HCEC 1CT (cell line): ENCODE measurements around the gene ADD3.
"Not testable (repeated sequence)": the region's sequence is repeated elsewhere in the genome, so short reads cannot be mapped to it uniquely, and the experiment has no call there.

ENCODE experiments used
- DNase-seq: peaks from one replicate; pipeline ENCODE4 v3.0.0-alpha.2; 2017

ADD3 gene

GRCh38 chr10:109978481-109978880 lies 29.3 kb upstream of the ADD3 start:
- DNase-seq, result peak; percentile 67

DNA sequence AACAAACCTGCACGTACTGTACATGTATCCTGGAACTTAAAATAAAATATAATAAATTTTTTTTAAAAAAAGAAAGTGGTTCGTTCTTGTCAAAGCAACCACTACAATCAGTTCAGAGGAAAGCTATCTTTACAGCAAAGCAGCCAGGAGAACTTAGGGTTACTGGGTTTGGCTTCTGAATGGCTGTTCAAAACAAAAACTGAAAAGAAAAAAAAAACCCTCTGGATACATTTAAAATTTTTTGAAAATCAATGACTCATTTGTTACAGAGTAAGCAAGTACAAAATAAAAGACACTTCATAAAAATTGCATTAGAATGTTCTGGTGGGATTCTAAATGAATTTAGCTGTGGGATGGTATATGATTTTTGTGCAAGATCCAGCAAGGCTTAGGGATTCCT lies 28.6 kb upstream of the ADD3 start:
- no peak for DNase-seq

DNA sequence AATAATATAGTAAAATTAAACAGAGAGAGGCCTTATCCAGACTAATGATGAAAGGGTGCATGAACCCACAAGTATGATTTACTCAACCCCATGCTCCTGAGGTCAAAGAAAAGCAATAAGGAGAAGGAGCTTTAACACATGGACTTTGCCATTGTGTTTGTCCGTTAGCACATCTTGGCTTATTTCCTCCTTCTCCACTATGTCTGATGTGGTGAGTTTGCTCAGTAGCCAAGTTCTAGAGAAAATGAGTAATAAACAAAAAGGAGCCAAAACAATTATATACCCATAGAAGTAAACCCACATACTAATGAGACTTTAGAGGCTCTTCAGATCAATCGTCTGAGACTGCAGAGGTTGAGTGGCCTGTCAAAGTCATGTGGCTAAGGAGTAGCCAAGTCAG lies 26.1 kb upstream of the ADD3 start:
- DNase-seq, result no peak

DNA sequence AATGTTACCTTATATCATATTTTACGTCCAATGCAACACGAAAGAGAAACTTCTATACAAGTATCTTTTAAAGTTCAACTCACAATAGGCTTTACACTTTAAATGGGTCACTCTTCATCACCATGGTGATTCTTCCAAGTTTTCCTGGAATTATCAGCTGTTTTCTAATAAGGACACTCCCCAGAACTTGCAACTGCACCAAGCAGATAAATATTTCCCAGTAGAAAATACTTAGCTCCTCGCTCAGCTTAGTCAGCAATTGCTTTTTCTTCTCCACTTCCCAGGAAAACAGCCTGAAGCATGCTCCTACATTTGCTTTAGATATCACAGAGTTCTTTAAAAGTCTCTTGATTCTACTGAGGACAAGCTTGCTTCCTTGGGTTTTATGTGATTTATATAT lies 25.7 kb upstream of the ADD3 start:
- DNase-seq, result no peak

DNA sequence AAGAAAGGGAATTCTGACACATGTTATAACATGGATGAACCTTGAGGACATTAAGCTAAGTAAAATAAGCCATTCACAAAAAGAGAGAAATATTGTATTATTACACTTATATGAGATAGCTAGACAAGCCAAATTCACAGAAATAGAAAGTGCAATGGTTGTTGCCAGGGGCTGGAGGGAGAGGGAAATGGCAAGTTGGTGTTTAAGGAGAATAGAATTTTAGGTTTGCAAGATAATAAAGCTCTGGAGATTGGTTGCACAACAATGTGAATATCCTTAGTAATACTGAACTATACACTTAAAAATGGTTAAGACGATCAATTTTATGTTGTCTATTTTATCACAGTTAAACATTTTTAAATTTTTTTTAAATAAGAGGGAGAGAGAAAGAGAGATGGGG lies 25.0 kb upstream of the ADD3 start:
- DNase-seq, result no peak

DNA sequence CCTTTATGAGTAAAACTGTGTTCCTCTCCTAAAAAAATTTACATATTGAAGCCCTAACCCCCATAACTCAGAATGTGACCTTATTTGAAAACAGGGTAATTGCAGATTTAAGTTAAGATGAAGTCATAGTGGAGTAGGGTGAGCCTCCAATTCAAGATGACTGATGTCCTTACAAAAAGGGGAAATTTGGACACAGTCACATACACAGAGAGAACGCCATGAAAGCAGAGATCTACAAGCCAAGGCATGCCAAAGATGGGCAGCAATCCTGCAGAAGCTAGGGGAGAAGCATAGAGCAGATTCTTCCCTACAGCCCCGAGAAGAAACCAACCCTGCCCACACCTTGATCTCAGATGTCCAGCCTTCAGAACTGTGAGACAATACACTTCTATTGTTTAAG lies 23.8 kb upstream of the ADD3 start:
- no peak for DNase-seq

DNA sequence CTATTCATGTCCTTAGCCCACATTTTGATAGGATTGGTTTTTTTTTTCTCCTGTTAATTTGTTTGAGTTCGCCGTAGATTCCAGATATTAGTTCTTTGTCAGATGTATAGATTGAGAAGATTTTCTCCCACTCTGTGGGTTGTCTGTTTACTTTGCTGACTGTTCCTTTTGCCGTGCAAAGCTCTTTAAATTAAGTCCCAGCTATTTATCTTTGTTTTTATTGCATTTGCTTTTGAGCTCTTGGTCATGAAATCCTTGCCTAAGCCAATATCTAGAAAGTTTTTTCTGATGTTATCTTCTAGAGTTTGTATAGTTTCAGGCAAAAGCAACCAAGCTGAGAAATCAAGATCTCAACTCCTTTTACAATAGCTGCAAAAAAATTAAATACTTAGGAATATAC lies 22.0 kb upstream of the ADD3 start:
- not testable (repeated sequence) for DNase-seq

DNA sequence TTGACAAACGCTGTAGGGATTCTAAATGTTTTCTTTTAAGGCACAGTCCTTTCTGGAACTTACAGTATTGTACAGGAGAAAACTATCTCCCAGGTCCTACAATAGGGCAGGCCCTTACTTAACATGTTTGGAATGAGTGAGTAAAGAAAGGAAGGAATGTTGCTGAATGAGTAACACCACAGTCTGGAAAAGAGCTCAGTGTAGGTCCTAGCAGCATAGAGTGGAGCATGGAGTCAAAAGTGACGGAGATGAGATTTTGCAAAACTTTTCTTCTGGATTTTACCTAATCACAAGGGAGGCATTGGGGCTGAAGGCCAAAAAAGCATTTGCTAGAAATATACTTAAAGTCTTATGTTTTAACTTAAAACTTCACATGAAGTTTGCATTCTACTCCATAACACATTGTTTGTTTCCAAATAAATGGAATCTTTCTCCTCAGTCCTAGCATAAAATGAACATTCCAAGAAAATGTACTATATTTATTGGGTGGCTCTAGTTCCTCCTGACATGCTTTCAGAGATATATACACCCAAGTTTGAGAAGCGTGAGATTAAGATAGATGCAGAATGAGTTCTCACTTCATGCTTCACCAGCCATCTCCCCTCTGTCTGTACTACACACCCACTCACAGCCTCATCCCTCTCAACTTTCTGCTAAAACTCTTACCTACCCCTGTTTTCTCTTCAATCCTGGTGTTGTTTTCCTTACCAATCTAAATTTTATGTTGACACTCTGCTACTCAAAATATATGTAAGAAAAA lies 20.2 kb upstream of the ADD3 start:
- DNase-seq, result peak; percentile 66

DNA sequence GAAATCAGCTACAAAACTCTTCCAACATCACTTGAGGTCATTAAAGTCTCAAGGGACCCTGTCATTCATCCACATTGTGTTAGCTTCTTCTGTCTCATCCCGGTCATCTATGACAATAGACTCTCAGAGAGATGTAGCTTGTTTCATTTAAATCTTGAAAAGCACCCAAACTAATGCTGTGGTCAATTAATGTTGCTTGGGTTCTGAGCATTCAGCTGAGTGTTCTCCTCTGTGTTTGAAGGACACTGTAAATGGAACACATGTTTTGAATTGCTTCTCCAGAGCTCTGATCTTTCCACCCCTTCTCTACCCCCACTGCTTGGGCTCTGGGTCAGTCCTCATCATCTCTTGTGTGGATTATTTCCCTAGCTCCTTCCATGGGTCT lies 19.6 kb upstream of the ADD3 start:
- DNase-seq, result no peak

DNA sequence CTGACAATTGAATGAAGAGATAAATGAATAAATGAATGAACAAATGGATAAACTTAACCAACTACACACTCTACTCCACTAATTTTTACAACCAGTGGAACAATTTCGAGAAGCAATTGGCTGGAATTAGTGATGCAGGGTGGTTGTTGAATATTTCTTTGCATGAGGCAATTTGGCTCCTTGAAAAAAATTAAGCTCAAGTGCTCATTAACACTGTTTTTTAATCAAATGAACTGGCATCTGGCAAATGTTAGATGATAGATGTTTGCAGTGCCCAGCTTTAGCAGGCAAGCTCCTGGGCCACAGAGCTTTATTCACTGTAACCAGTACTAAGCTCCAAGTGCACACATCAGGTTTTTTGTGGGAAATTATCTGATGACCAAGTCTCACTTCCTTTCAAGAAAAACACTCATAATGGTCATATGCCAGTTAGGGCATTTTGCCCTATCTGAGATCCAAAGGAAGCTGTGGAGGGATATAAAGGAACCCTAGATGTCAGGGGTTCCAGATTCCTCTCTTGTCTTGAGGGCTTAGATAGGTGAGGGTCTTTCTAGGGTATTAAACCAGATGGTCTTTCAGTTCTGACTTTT lies 16.4 kb upstream of the ADD3 start:
- no peak for DNase-seq

GRCh38 chr10:109992485-109992884 lies 15.3 kb upstream of the ADD3 start:
- DNase-seq, result no peak

GRCh38 chr10:109993551-109994330 lies 14.0 kb upstream of the ADD3 start:
- DNase-seq, result no peak

DNA sequence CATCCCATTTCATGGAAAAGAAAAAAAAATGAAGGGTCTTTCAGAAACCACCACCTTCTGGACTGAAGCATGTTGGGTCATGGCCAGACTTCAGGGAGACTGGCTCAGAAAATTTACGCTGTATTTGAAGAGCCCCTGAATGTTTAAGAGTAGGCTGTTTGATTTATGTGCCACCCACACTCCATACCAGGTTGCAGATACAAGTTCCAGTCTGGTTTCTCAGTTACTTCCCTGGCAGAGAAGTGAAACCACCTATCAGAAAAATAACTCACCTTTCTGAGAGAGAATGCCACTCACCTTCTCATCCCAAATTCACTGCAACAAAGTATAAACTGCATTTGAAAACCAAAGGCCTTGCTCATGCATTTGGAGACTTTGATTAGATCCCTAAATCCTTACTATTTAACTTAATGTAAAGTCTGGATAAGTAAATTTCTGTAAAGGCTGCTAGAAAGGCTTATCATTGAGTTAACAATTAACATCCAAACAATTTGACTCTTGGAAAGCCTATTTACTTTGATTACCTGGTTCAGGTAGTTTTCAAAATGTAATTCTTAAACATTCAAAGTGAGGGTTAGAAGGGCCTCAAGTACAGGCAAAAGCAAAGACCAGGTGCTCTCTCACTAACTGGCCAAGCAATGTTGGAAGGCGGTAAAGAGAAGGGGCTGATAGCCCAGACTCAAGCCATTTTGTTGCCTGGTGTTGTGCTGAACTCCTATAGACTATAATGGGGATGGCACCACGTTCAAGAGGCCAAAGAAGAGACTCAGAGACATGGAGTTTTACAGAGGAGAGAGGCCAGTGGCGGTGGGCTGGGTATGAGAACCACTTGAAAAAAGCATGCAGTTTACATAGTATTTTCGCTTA lies 12.8 kb upstream of the ADD3 start:
- DNase-seq, result no peak

DNA sequence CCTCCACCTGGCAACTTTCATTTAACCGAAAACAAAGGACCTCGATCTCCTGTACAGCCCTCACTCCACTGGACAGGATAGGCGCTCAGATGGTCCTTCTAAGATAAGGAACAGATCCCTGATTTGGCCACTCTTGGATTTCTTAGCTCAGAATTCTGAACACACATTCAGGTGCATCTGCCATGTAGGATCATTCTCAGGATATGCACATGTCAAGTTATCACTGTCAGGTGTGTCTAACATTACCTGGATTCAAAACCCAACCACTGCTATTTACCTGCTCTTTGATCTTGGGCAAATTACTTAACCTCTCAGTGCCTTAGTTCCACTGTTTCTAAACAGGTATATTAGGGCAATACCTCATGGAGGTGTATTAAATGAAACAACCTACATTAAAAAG lies 12.2 kb upstream of the ADD3 start:
- no peak for DNase-seq

- DNase-seq, result no peak
Observed at GRCh38 chr10:109996225-109996624, 11.6 kb upstream of the ADD3 start.

DNA sequence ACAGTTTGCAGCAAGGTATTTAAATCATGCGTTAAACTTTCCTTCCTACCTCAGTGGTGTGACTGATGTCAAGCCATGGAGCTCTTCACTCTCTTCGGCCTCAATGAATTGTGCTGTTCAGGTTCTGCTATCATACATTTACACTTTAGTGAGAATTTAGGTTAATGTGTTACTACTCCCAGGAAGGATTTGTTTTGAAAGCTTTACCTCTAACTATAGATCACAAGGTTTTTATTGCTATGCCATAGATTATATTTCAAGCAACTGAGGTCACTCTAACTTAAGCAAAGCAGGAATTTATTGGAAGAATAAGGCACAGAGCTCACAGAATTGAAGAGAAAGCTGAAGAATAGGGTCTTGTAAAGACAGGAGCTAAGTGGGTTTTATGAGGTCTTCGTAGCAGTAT lies 11.0 kb upstream of the ADD3 start:
- DNase-seq, result no peak

- DNase-seq, result no peak
Observed at GRCh38 chr10:109997233-109997632, 10.6 kb upstream of the ADD3 start.

GRCh38 chr10:109998513-109998912 lies 9.3 kb upstream of the ADD3 start:
- no peak for DNase-seq

DNA sequence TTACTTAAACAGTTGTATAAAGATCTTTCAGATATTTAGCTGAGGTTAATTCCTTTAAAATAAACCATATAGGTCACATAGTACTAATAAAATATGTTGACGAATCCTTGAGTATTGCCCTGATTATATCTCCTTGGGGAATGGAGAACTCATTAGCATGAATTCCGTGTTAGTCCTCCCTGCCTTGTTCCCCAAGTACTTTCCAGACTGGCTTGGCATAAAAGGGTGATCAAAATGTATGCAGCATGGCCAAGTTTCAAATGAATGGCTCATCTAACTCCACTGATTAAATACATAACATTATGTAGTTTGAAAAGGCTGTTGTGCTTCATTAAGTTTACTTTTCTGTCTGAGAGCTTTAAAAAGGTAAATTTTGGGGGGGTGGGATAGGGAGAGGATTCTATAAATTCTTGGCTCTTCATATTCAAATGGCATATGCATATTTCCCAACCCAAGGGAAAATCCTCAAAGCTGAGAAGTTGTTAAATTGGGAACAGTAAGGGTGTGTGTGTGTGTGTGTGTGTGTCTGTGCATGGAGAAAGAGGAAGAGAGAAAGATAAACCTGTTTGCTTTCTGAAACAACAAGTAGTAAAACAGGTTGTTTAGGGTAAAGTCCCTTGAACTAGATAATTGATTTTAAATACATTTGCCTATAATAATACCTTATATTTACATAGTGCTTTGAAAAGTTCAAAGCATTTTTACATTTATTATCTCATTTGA lies 4.8 kb upstream of the ADD3 start:
- no peak for DNase-seq

DNA sequence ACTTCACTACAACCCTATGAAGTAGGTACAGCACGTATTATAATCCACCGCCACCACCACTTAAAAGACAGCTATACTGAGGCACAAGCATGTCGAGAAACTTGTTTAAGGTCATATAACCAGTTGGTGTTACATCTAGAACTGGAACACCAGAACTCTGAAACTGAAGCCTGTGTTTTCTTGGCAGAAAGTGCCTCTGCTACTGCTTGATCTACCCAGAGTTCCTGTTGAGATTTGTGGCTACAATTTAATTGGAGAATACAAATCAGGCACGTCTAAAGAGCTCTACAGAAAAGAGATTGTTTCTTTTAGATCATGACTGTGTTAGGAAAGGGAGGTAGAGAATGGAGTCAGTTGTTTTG lies 4.3 kb upstream of the ADD3 start:
- no peak for DNase-seq

DNA sequence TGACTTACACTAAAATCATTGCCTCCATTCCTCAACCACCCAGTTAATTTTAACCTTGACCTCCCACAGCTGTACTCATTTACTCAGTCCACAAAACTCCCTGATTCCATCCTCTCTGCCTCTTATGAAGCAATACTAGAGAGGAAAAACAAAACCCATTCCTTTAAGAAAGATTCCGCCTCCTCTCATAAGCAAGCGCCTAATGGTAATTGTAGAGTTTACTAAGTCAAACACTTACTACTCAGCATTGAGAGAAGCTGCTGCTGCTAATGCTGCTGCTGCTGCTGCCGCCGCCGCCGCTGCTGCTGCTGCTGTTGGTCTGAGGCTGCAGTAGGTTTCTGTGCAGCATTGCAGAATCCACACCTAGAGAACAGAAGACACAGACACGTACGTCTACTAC lies 2.1 kb upstream of the ADD3 start:
- peak; percentile 86 for DNase-seq

DNA sequence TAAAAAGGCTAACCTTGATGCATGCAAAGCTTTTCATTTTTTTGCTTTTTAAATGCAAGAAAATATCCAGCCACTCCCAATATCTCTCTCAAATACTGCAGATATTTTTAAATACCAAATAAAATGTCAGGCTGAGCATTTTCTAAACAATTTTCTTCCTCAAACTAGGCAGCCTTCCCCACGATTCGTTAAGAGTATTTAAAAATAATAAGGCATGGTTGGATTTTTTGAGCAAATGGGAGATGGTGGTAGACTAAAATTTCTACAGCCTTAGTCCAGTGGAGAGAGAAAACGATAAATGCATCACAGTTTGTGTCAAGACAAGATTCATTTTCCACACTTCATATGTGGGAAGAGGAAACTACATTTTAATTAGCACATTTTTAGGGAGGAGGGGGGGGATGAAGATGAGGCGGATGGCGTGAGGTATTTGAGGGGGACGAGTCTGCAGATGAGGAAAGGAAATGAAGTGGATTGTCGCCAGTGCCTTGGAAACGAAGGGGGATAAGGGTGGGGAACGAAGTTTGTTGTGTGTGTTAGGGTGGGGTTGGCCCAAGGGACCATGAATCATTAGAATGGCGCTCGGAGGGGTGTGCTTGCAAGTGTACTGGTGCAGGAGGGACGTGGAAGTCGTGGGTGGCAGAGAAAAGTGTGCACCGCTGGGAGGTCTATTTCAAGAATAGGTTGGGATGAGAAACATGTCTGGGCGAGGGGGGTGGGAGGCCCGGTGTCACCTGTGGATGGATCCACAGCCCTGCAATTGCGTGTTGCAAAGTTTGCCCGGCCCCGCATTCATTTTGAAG lies 1.2 kb upstream of the ADD3 start:
- peak; percentile 64 for DNase-seq
